NCI-H2171 (cell line): Measurements from ENCODE around the gene FUT7.

Experiments used
- DNase-seq: peaks from one replicate; lab custom pipeline; 2025; lab: John Stamatoyannopoulos, UW

FUT7 gene

DNA sequence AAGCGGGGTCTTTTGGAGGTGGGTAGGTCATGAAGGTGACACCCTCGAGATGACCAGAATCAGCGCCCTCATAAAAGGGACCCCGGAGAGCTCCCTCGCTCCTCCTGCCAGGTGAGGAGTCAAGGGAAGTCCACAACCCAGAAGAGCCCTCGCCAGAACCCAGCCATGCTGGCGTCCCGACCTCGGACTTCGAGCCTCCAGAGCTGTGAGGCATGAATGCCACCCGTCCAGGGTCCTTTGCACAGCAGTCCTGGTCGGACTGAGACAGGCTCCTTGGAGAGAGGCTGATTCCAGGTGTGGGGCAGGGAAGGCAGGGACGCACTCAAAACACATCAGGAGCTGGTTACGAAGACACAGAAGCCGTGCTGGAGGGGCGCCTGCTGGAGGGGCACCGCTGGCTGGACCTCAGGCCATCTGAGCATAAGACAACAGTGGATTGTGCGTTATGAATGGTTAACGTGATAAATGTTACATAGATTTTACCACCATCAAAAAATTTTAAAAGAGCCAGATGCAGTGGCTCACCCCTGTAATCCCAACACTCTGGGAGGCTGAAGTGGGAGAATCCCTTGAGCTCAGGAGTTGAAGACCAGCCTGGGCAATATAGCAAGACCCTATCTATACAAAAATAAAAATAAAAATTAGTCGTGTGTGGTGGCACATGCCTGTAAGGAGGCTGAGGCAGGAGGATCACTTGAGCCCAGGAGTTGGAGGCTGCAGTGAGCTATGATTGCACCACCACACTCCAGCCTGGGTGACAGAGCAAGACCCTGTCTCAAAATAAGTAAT, 29.8 kb downstream of the FUT7 start:
- DNase-seq = no peak

DNA sequence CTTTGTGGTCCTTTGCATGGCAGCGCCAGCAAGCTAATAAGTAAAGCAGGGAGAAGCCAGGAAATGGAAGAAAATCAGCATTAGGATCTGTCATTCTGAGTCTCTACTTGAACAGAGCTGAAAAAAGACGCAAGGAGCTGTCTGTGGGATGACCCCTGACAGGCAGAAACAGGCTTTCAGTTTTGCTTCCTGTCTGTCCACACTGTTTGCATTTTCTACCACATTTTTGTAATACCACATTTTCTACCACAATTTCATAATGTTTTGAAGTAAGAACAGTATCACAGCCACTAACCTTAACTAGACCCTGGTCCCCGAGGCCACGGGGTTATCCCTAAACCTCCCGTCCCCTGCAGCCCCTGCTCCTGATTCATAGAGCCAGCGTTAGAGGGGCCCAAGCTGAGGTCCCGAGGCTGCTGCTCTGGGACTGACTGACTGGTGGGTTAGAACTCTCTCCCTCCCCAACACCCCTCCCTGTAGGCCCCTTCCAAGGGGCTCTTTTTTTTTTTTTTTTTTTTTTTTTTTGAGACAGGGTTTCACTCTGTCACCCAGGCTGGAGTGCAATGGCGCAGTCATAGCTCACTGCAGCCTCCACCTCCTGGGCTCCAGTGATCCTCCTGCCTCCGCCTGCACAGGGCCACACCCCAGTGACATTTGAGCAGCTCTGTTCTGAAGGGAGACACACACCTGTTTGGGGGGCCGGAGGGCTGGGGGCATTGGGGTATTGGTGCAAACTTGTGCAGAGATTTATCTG, 31.5 kb downstream of the FUT7 start:
- DNase-seq = no peak

DNA sequence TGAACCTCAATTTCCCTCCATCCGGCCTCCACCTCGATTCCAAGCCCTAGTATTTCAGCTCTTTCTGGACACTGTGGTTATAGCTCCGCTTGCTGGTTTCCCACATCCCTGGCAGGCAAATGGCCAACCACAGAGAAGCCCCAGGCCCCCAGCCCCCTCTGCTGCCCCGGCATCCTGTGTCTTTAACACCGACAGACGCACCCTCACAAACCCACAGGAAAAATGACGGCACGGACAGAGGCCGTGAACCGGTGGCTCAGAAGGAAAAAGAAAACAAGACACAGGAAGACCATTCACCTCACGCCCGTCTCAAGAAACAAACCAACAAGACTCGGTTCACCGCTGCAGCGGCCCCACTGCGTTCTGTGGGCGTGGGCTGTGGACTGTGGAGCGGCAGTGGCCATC, 34.1 kb downstream of the FUT7 start:
- DNase-seq = no peak

DNA sequence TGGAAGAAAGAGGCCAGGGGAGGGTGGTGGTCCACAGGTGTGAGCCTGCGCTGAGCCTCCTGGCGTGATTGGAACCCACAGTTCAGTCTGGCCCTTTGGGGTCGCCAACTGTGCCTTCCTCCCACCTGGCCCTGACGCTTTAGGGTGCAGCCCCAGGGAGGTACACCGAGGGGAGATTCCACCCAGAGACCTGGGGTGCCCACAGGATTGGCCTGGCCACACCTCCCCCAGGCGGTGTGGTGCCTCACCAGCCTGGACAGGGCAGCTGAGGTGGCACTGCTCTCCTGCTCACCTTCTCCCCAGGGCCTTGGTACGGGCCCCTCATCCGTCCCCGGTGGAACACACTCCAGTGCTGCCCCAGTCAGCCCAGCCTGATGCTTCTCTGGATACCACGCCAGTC, 34.5 kb downstream of the FUT7 start:
- no peak for DNase-seq

DNA sequence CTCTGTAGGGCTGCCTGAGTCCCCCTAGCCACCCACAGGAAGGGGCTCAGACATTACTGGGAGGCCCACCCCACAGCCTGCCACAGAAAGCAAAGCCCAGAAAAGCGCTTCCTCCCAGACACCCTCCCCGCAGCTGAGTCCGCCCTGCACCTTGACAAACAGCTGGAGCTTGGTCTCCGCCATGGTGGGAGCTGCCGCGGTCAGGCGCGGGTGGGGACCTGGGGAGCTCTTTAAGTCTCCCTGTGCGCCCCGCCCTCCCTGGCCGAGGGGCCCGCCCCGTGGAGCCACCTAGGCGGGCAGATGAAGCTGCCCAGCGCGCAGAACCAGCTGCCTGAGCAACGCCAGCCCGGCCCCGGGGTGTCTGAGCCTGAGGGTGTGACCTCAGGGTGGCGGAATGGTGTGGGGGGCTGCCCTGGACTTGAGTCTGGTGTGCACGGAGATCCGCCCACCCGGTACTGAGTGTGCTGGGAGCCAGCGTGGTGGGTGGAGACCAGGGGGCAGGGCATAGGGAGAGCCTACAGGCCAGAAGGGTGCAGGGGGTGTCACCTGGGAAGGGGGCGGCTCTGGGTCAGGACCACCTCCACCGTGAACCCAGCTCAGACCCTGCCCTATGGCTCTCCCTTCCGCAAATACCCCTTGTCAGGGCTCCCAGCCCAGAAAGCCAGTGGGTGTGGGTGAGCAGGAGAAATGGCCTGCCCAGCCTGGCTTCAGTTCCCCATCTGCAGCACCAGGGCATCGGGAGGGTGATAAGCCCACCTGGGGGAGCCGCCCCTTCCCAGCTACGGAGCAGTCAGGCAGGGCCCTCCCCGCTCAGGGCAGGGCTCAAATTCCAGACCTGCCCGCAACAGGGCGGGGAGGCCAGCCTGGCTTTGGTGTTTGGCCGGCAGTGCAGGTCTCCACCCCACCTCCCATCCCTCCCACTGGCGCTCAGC, 35.3 kb downstream of the FUT7 start, which contains the start of gene CLIC3:
TSS of gene CLIC3 (minus strand) at position 208 of the 932 bp plus-strand sequence. CDS start at position 183, 25 bp downstream.
- peak; percentile 26 for DNase-seq

DNA sequence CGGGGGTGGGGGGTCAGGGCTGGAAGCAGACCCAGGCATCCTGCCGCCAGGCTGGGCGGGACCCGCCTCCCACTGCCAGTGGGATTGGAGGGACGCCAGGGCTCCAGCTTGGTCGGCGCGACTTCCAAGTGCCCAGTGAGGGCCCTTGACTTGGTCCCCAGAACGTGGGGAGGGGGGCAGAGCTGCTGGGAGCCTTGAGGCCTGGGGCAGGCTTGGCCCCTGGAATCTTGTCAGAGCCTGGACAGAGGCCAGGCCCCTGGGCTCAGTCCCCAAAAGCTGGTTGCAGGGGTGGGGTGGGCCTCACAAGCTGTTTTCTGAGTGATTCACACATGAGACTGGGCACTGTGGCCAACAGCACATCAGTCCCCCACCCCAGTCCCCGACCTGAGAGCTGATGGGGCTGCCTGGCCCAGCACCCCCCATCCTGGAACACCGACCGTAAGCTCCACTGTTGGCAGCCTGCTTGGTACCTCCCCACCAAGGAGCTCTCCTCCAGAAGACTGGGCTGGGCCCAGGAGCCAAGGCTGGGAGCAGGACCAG, 36.0 kb downstream of the FUT7 start:
- no peak for DNase-seq

DNA sequence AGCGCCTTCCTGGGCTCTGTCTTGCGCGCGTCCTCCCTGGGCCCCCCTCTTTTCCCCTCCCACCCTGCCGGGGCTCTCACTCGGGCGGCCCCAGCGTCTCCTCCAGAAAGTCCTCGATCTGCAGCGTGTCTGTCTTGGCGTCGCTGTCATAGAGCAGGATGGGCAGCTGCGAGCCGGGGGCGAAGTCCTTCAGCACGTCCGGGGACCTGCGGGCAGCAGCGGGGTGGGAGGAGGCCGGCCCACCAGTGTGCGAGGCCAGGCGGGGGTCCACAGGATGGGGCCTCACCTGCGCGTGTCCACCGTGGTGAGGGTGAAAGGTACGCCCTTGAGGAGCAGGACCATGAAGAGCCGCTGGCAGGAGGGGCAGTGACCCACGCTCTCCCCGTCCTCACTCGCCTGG, 36.5 kb downstream of the FUT7 start:
- DNase-seq = no peak

DNA sequence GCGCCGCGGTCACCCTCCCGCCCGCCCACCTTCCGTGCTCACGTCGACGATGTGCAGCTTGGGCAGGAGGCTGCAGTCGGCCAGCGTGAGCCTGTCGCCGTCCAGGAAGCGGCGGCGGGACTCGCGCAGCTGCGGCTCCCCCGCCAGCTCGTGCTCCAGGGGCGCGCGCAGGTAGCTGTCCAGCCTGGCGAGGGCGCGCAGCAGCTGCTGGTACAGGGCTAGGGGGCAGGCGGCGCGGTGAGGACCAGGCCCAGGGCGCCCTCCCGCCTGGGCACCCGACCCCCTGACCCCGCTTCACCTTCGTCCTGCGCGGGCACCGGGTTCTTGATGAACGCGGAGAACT, 37.0 kb downstream of the FUT7 start:
- DNase-seq = no peak

DNA sequence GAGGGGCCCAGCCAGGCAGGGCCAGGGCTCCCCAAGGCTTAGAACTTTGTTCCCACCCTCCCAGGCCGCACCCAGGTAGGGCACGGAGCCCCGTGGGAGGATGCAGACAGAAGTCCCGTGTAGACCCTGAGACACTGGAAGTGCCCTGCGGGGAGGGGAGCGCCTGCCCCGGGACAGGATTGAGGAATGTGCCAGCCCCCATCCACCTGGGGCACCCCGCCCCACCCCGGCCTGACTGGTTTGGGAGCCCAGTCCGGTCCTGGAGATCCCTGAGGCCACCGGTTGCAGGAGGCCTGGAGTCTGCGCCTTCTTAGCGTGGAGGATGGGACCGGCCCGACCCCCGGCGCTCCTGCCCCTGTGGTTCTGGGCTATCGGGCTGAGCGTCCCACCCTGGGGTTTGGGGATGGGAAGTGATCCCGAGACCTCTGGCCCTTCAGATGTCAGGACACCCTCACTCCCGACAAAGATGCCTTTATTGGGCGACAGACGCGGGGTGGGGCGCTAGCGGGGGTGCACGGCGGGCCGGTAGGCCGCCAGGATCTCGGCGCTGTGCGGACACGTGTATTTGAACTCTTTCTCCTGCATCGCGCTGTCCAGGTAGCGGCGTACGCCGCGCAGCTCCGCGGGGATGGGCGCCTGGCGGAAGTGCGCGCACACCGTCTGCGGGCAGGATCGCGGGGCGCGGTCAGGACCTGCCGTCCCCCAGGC, 37.6 kb downstream of the FUT7 start:
- DNase-seq = no peak

DNA sequence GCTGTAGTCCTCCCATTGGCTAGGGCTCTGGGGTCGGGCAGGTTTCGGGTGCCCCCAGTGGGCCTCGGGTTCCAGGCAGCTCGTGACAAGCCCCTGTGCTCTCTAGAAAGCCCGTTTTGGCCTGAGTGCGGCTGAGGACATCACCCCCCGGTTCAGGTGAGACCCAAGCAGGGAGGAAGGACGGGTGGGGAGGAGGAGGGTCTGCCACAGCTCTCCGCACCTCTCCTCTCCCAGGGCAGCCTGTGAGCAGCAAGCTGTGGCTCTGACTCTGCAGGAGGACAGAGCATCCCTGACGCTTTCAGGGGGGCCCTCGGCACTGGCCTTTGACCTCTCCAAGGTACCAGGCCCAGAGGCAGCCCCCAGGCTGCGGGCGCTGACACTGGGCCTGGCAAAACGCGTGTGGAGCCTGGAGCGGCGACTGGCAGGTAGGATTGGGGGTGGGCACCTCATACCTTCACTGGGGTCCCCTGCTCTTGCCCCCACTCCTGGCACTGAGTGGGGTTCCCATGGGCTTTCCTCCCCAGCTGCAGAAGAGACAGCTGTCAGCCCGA, 39.0 kb downstream of the FUT7 start:
- no peak for DNase-seq

DNA sequence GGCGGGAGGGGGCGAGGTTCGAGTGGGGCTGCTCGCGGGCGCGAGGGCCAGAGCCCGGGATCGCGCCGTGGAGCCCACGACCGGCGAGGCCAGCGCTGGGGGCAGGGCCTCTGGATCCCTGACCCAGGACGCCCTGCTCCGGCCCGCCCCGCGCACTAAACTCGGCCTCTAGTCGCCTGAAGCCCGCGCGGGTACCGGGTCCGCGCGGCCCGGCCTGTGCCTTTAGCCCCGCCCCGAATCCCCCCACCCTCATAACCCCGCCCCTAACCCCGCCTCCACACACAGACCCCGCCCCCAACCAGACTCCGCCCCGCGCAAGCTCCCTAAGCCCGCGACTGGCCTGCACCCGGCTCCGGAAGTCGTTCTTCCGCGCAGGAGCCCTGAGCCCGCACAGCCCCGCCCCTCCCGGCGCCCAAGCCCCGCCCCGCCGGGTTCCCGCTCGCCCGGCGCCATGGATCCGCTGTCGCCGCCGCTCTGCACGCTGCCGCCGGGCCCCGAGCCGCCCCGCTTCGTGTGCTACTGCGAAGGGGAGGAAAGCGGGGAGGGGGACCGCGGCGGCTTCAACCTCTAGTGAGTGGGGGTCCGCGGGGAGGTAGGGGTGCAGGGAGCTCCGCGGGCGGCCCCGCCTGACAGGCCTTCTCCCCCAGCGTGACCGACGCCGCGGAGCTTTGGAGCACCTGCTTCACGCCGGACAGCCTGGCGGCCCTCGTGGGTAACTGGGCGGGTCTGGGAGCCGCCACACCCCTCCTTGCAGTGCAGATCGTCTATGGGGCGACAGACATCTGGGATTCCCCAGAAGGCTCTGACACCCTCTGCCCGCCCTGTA, 39.7 kb downstream of the FUT7 start, which contains the start of gene PAXX:
TSS of gene PAXX (plus strand) at position 430 of the 826 bp plus-strand sequence. CDS start at position 452, 22 bp downstream.
- peak; percentile 93 for DNase-seq

DNA sequence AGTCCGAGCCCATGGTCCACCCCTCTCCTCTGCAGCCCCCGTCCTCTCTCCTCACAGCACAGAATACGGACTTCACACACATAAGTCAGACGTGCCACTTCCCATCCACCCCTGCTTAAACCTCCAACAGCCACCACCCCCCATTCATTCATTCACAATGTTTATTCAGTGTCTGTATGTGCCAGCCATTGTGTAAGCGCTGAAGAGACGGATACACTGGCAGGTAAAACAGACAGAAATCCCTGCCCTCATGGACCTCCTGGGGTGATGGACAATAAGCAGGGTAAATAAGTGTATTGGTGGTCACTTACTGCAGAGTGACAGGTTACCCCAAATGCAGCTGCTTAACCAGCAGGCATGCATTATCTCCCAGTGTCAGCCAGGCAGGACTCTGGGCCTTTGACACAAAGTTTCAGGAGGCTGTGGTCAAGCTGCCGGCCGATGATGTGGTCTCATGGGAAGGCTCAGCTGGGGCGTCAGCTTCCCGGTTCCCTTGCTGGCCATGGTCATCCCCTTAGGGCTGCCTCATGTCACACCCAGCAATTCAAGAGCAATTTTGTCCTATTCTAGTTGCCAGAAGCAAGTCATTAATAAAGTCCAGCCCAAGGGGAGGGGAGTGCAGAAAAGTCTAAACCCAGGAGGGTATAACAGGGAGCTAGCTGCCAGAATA, 41.5 kb downstream of the FUT7 start:
- DNase-seq = no peak

DNA sequence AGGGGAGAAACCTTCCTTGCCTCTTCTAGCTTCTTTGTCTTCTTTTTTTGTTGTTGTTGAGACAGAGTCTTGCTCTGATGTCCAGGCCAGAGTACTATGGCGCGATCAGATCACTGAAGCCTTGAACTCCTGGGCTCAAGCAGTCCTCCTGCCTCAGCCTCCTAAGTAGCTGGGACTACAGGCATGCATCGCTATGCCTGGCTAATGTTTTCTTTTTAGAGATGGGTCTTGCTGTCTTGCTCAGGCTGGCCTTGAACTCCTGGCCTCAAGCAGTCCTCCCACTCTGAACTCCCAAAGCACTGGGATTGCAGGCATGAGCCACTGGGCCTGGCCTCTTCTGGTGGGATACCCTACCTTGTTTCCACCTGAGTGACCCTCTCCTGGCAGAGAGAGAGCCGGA, 43.0 kb downstream of the FUT7 start:
- DNase-seq = no peak

DNA sequence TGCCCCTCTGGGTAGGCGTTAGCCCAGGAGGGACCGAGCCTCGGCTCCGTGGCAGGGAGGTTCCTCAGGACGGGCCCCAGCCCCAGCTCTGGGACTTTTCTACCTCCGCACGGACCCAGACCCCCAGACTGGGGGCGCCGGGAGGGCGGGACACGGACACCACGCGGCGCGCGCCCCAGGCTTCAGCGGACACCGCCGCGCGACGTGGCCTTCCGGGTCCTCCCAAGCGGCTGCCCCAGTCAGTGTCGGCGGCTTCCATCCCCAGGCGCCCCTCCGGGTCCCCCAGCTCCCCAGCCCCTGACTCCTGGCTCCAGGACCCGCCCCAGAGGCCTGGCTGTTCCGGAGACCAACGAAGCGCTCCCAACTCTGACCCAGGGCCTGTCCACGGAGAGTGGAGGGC, 46.0 kb downstream of the FUT7 start:
- DNase-seq = no peak

DNA sequence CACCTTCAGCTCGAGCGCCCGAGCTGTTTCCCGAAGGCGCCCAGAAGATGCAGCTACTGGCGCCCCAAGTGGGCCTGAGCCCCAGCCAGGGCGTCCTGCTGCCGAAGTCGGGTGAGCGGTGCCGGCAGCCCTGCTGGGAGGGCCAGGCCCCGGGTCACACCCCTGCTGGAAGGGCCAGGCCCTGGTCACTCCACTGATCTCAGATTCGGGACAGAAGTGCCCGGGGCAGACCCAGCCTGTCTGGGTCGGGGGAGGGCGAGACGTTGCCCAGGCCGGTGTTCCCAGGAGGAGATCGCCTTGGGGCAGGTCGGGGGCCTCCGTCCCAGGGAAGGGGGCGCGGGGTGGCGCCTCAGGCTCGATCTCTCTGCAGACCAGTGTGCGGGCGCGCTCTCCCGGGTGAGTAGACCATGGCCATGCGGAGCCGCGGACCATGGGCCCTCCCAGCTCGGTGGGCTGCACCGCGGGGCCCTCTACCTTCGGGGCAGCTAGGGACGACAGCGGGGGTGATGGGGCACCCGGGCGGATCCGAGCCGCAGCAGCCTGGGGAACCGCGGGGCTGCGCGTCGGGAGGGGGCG, 46.8 kb downstream of the FUT7 start:
- no peak for DNase-seq

DNA sequence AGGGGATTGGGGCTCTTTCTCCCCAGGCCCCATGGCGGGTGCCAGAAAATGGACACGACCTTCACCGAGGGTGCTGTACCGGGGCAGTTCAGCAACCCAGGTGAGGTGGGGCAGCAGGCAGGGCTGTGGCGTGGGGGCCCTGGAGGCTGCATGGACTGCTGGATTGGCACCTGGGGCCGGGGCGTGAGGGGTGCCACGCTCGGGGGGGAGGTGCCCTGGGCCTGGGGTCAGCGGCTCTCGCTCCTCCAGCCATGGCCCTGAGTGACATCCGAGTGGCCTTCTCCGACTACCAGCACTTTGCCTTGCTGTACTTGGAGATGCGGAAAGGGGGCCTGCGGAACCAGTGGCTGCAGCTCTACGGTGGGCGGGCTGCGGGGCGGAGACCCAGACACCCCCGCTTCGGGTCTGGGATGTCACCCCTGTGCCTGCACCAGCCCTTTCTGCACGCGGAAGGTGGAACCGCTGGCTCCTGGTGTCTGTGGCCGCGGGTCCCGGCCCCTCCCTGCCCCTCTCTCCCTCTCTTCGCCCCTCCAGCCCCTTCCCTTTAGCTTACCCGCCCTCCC, 47.3 kb downstream of the FUT7 start:
- DNase-seq = no peak

DNA sequence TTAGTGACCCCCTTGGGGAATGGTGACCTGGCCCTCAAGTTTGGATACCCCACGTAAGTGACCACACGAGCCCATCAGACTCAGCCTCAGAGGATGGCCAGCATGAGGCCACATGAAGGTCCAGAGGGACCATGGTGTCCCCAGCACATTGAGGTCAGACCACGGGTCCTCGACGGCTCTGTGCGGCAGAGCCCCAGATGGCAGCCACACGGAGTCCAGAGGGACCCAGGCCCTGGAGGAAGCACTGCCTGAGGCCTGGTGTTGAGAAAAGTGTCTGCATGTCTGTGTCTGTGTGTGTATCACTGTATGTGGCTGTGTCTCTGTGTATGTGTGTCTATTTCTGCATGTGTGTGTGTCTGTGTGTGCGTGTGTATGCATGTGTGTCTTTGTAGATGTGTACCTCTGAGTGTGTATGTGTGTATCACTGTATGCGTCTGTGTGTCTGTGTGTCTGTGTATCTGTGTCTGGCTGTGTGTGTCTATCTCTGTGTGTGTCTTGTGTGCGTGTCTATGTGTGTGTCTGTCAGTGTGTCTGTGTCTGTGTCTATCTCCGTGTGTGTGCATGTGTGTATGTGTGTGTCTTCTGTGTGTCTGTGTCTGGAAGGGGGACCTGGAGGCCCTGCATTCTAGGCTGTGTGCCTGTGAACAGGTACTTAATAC, 48.1 kb downstream of the FUT7 start:
- no peak for DNase-seq

DNA sequence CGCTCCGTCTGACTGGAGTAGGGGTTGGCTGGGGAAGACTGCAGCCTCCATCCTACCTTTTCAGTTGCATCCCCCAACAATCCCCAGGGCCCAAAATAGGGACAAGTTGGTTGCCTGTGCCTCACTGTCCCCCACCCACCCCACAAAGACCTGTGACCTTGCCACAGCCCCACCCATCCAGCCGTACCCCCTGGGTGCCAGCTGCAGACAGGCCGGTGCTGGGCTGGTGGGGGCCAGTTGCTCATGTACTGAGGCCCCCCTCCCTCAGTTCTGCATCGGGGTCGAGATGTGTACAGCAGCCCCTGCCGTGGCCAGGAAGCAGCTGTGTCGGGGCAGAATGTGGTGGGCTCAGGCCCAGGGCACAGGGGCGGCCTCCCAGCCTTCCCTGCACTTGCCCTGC, 48.7 kb downstream of the FUT7 start:
- DNase-seq = no peak
